Fibroblast of lung (primary cell): ENCODE measurements around the gene LCAT. TPM values are rescaled to one million over a fixed set of nuclear protein-coding genes. Genes with fewer than 3 reads are reported as not detected.

Source experiments
- DNase-seq, 2 donors: peaks; one replicate each; pipeline versions ENCODE4 v3.0.0 to v3.0.0-alpha.2; 2010; ENCODE audit warnings: low read depth in 2 of 2
- H2AFZ ChIP-seq: 2 replicates; pipeline ENCODE4 v1.5.1; 2012; ENCODE audit warnings: low read length, control low read depth, inconsistent platforms
- H3K27ac ChIP-seq: 2 replicates; pipeline ENCODE4 v1.5.1; 2011; ENCODE audit warnings: low read length, control low read depth; ENCODE audit not compliant: insufficient read depth
- H3K27me3 ChIP-seq: 2 replicates; pipeline ENCODE4 v1.5.1; 2011; ENCODE audit warnings: mild to moderate bottlenecking, low read length; ENCODE audit not compliant: control insufficient read depth, insufficient read depth
- H3K36me3 ChIP-seq: 2 replicates; pipeline ENCODE4 v1.5.1; 2011; ENCODE audit warnings: low read length; ENCODE audit not compliant: control insufficient read depth, insufficient read depth
- H3K4me1 ChIP-seq: 2 replicates; pipeline ENCODE4 v1.5.1; 2011; ENCODE audit warnings: low read length; ENCODE audit not compliant: control insufficient read depth, insufficient read depth; ENCODE audit errors: extremely low read depth
- H3K4me2 ChIP-seq: 2 replicates; pipeline ENCODE4 v1.5.1; 2011; ENCODE audit warnings: low read length, control low read depth; ENCODE audit not compliant: insufficient read depth; ENCODE audit errors: extremely low read depth
- H3K4me3 ChIP-seq, 4 experiments: fragments of 200-600 bp in 1 of 4; sonication (generic) in 1 of 4; replicated peaks in 1 of 4; 2 replicates each; pipeline ENCODE4 v1.5.1; 2011 to 2016; ENCODE audit warnings: low read length in 4 of 4, low read depth in 3 of 4, mild to moderate bottlenecking in 3 of 4, control low read depth in 2 of 4, inconsistent platforms in 1 of 4, mixed read lengths in 1 of 4; ENCODE audit not compliant: insufficient read depth in 1 of 4; ENCODE audit errors: control extremely low read depth in 1 of 4
- H3K79me2 ChIP-seq: 2 replicates; pipeline ENCODE4 v1.5.1; 2012; ENCODE audit warnings: mild to moderate bottlenecking, low read length, inconsistent platforms; ENCODE audit not compliant: control insufficient read depth, insufficient read depth
- H3K9ac ChIP-seq: 2 replicates; pipeline ENCODE4 v1.5.1; 2011; ENCODE audit warnings: mild to moderate bottlenecking, low read length, control low read depth; ENCODE audit not compliant: insufficient read depth
- H3K9me3 ChIP-seq: 2 replicates; pipeline ENCODE4 v1.5.1; 2012; ENCODE audit warnings: low read depth, low read length; ENCODE audit not compliant: control insufficient read depth, insufficient read depth
- H4K20me1 ChIP-seq: 2 replicates; pipeline ENCODE4 v1.5.1; 2011; ENCODE audit warnings: low read length; ENCODE audit not compliant: control insufficient read depth, insufficient read depth; ENCODE audit errors: extremely low read depth
- EZH2 ChIP-seq: IDR thresholded peaks from 2 replicates; pipeline ENCODE4 v1.5.1; 2012; ENCODE audit warnings: low read length, control low read depth, mild to moderate bottlenecking; ENCODE audit errors: missing control alignments
- polyA plus RNA-seq, 2 donors: library from polyadenylated mRNA; depleted of rRNA in 1 of 2; stranded (reverse) in 1 of 2; unstranded in 1 of 2; fragments of >200 nt; gene quantifications; 2 replicates each; pipeline ENCODE4 v1.2.1, GENCODE V29; 2011 to 2012; ENCODE audit warnings: missing spikeins in 1 of 2
- total RNA-seq: library from RNA; depleted of rRNA; stranded (reverse); fragments of >200 nt; gene quantifications from 2 replicates; pipeline ENCODE4 v1.2.1, GENCODE V29; 2014
- TF ChIP-seq, protein P1 (sequence below), 2 donors: IDR thresholded peaks in 1 of 2; conservative IDR thresholded peaks in 1 of 2; 1 replicate in 1 of 2; 2 replicates in 1 of 2; pipeline ENCODE4 v1.5.1; 2011 to 2012; ENCODE audit warnings: low read length in 2 of 2, control low read depth in 1 of 2, inconsistent platforms in 1 of 2, low read depth in 1 of 2, mild to moderate bottlenecking in 1 of 2

The LCAT gene
- total and polyA plus RNA-seq, 2 donors (not counting 1 experiment from before 2014, with no cell fraction given): 4.5 to 6.4 TPM

DNA sequence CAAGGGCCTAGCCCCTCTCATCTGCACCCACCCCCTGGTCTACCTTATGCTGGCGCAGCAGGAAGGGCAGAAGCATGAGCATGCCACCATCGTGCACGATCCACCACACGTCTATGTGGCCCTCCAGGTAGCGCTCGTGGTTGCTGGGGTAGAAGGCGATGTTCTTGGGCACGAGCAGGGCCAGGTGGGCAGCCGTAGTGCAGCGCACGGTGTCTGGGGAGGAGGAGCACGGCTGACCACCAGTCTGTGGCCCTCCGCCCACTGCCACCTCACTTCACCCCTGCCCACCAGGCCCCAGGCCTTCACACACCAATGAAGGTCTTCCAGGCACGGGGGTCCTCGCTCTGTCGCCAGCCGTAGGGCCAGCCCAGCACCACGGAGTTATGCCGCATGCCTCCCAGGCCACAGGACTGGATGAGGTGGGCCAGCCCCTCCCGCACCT lies 2.2 kb upstream of the LCAT start:
- Histone ChIP-seq H3K36me3 (peaks cover 79% of the 10 kb centered on the region), H3K27me3 (no peaks in the 10 kb centered on the region), H3K27ac (no peak overlapping the region), H3K4me3 (no peak overlapping the region), H3K79me2 (no peaks in the 10 kb centered on the region), H3K9me3 (no peaks in the 10 kb centered on the region), H2AFZ (no peak overlapping the region), H3K4me1 (peaks cover 9% of the 10 kb centered on the region), H3K9ac (no peak overlapping the region), H4K20me1 (no peaks in the 10 kb centered on the region), H3K4me2 (no peak overlapping the region)
- TF ChIP-seq EZH2: no peak
- TF ChIP-seq, protein P1, sequence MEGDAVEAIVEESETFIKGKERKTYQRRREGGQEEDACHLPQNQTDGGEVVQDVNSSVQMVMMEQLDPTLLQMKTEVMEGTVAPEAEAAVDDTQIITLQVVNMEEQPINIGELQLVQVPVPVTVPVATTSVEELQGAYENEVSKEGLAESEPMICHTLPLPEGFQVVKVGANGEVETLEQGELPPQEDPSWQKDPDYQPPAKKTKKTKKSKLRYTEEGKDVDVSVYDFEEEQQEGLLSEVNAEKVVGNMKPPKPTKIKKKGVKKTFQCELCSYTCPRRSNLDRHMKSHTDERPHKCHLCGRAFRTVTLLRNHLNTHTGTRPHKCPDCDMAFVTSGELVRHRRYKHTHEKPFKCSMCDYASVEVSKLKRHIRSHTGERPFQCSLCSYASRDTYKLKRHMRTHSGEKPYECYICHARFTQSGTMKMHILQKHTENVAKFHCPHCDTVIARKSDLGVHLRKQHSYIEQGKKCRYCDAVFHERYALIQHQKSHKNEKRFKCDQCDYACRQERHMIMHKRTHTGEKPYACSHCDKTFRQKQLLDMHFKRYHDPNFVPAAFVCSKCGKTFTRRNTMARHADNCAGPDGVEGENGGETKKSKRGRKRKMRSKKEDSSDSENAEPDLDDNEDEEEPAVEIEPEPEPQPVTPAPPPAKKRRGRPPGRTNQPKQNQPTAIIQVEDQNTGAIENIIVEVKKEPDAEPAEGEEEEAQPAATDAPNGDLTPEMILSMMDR (conservative IDR thresholded peaks at IDR 0.05 in 1 of 2, IDR thresholded peaks at IDR 0.05 in 1 of 2; ENCODE audit: low read depth in 1 of 2, low read length in 2 of 2): no peak
- no peak for DNase-seq

DNA sequence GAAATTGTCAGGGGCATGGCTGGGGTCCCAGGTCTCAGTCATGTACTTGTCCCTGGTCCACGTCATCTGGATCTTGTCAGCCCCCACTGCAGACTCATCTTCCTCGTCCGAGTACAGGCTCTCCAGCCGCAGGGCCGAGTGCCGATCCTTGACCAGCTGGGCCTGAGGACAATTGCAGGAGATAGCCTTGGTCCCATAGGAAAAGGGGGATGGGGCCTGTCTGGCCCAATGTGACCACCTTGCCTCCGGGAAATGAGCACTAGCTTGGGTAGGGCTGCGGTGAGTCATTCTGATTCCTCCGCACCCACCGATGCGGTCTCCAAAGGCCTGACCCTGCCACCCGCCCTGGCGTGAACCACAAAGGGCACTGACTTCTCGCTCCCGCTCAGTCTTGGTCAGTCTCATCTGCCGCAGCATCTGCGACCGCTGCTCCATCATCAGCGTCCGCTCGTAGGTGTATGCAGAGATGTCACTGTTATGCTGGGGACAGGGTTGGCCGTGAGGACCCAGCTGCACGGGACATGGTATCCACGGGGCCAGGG lies 1.5 kb upstream of the LCAT start:
- Histone ChIP-seq H2AFZ (no peak overlapping the region), H3K27ac (no peak overlapping the region), H3K4me3 (no peak overlapping the region), H3K4me2 (no peak overlapping the region), H3K9ac (no peak overlapping the region), H3K4me1 (peaks cover 9% of the 10 kb centered on the region), H3K79me2 (no peaks in the 10 kb centered on the region), H3K9me3 (no peaks in the 10 kb centered on the region), H4K20me1 (no peaks in the 10 kb centered on the region), H3K36me3 (peaks cover 74% of the 10 kb centered on the region), H3K27me3 (no peaks in the 10 kb centered on the region)
- TF ChIP-seq, protein P1 (conservative IDR thresholded peaks at IDR 0.05 in 1 of 2, IDR thresholded peaks at IDR 0.05 in 1 of 2; ENCODE audit: low read depth in 1 of 2, low read length in 2 of 2): no peak
- TF ChIP-seq EZH2: no peak
- peak in 1 of 2 donors; percentile 62 for DNase-seq

DNA sequence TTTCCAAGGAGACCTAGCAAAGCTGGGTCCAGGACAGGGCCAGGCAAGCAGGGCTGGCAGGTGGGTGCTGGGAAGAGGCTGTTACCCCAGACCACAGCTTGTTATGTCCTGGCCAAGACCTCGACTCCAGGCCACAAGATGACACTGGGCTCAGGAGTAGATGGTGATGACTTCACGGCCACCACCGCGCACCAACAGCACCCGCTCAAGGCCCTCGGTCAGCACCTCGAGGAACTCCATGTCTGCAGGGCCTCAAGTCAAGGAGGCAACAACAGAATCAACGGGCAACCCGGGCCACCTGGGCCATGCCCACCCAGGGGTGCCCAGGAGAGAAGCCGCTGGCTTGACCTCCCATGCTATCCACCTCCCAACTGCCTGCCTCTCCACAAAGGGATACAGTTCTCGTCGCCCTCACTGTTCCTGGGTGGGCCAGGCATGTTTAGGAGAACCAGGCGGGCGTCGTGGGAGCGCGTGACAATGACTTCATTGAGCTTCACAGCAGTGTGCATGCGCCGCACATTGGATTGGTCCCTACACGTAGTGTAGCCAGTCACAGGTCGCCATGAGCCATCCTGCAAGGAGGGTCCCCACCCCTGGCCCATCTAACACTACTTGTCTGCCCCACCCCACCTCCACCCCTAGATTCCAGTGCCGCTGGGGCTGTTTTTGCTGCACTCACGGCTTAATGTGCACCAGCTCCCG lies 921 bp upstream of the LCAT start:
- Histone ChIP-seq H3K4me3 (no peak overlapping the region), H3K27ac (peak overlapping the region; percentile 63), H3K79me2 (peaks cover 2% of the 10 kb centered on the region), H3K4me2 (no peak overlapping the region), H3K36me3 (peaks cover 74% of the 10 kb centered on the region), H3K27me3 (no peaks in the 10 kb centered on the region), H3K4me1 (peaks cover 9% of the 10 kb centered on the region), H4K20me1 (no peaks in the 10 kb centered on the region), H3K9me3 (no peaks in the 10 kb centered on the region), H3K9ac (no peak overlapping the region), H2AFZ (no peak overlapping the region)
- DNase-seq: no peak
- TF ChIP-seq, protein P1 (conservative IDR thresholded peaks at IDR 0.05 in 1 of 2, IDR thresholded peaks at IDR 0.05 in 1 of 2; ENCODE audit: low read depth in 1 of 2, low read length in 2 of 2): no peak
- no peak for TF ChIP-seq EZH2
